ENCODE data around the gene BCL2L15.
A peak's percentile ranks its signal among the peaks of the same experiment; 100 is the strongest.

The BCL2L15 gene

DNA sequence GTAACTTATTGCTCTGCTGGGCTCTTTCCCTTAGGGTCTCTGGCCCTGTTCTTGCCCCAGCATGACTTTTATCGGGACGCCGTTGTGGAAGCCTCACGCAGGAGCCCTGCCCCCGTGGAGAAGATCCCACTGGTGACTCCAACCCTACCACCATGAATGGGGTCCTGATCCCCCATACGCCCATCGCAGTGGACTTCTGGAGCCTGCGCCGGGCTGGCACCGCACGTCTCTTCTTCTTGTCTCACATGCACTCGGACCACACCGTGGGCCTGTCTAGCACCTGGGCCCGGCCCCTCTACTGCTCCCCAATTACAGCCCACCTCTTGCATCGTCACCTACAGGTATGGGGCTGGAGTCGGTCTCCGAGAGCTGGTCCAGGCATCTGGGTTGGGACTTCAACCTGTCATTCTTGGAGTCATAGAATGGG, 18.1 kb upstream of the BCL2L15 start:
- TF ChIP-seq CTCF (conservative IDR thresholded peaks at IDR 0.05; ENCODE audit: low read length): no peak
- H3K4me3 ChIP-seq (ENCODE audit: low read length): peak overlapping the region; percentile 93
- no peak for DNase-seq (ENCODE audit: low read depth)

- TF ChIP-seq CTCF (conservative IDR thresholded peaks at IDR 0.05; ENCODE audit: low read length): peak; percentile 78
- H3K4me3 ChIP-seq (ENCODE audit: low read length): peak within 1 kb of the TSS; percentile 97
- peak; percentile 100 for DNase-seq (ENCODE audit: low read depth)
Observed at GRCh38 chr1:113904674-113905434, 17.5 kb upstream of the BCL2L15 start, which contains the start of the genes AP4B1 and DCLRE1B. Gene AP4B1, minus strand, starts transcription at chr1:113904799. Its CDS starts 82 bp downstream, at chr1:113904717. Gene DCLRE1B, plus strand, starts transcription at chr1:113905326. Its CDS starts 261 bp downstream, at chr1:113905587.

GRCh38 chr1:113904293-113904673, 16.9 kb upstream of the BCL2L15 start:
- peak overlapping the region; percentile 97 for H3K4me3 ChIP-seq (ENCODE audit: low read length)
- DNase-seq (ENCODE audit: low read depth): no peak
- no peak for TF ChIP-seq CTCF (conservative IDR thresholded peaks at IDR 0.05; ENCODE audit: low read length)

DNA sequence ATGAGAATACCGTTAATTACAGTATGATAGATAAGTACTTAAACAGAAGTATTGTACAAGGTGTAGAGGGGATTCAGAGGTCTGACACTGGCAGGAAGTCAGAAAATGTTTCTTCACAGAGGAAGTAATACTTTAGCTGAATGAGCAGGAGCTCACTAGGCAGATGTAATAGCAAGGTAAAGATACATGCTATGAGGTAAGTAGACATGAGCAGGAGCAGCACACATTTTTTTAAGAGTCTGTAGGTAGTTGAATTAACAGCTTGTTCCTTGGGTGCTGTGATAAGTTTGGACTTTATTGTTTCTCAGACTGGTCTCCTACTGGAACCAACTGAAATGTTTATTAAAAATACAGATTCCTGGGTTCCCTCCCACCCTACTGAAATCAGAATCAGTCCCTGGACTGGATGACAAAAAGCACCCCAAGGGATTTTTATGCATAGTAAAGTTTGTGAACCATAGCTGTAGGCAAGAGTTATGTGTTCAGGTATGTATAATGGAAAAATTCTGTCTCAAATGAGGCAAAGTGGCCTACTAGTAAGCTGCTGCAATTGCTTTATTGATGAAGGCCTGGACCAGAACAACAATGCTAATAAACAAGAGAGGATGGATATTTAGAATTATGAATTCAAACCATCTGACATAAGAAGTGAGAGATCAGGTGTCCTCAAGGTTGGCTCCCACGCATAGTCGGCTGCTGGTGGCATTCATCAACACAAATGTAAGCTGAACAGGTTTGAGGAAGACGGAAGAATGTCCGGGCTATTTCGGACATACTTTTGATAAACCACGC, 16.3 kb upstream of the BCL2L15 start:
- DNase-seq (ENCODE audit: low read depth): peak; percentile 3
- no peak for TF ChIP-seq CTCF (conservative IDR thresholded peaks at IDR 0.05; ENCODE audit: low read length)
- H3K4me3 ChIP-seq (ENCODE audit: low read length): peak overlapping the region; percentile 97

DNA sequence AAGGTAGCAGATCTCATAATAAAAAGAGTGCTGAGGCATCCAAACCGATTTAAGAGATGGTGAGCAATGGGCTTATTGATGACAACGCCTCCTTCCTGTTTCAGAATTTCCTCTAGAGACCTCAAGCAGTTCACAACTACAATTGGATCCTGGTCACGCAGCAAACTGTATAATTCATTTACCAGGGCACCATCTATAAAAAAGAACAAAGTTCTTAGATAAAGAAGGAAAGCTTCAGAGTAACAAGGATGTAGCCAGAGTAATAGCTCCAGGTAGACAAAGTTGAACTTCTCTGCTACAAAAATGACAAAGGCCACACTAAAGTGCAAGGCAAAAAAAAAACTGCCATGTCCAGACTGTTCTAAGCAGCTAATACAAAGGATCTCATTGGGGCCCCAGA, 13.8 kb upstream of the BCL2L15 start:
- DNase-seq (ENCODE audit: low read depth): no peak
- H3K4me3 ChIP-seq (ENCODE audit: low read length): no peak overlapping the region
- no peak for TF ChIP-seq CTCF (conservative IDR thresholded peaks at IDR 0.05; ENCODE audit: low read length)

GRCh38 chr1:113899111-113899510, 11.7 kb upstream of the BCL2L15 start:
- H3K4me3 ChIP-seq (ENCODE audit: low read length): no peak overlapping the region
- peak; percentile 59 for DNase-seq (ENCODE audit: low read depth)
- no peak for TF ChIP-seq CTCF (conservative IDR thresholded peaks at IDR 0.05; ENCODE audit: low read length)

Data from AG10803 (cell line).